GM19193 (cell line): ENCODE measurements around the gene COL6A1.

Experiments
- POLR2A ChIP-seq: IDR thresholded peaks from 4 replicates; pipeline ENCODE4 v1.6.1; 2011; ENCODE audit not compliant: insufficient read depth, insufficient read length; ENCODE audit errors: extremely low read depth

Gene COL6A1

DNA sequence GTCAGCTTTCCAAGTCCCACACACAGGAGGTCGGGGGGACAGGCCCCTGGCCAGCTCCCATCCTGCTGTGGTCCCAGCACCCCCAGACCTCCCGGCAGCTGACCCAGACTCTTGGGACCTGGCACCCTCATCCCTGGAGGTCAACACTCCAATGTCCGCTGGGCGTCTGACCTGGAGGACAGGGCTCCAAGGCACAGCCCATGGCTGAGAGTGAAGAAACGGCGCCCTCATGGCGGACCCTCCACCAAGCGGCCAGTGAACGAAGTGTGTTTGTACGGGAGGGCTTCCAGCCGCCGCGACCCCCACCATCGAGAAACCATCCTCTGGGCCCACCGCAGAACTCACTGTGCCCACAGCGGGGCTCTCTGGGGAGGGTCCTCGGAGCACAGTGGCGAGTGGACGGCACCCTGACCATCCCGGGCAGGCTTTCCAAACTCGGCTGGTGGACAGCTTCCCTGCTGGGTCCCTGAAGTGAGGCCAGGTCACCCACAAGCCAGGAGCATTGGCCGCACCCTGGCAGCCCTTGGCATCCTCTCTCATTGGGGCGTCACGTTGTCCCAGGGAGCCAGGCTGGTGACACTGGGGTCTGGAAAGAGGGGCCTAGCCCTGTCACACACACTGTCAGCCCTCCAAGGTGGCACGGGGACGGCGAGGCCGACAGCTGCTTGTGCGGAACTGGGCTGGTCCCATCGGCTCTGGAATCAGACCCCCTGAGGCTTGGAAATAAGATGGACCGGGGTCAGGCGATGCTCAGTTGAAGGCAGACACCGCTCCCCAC is 68.5 kb downstream of the COL6A1 start:
- no peak for TF ChIP-seq POLR2A

DNA sequence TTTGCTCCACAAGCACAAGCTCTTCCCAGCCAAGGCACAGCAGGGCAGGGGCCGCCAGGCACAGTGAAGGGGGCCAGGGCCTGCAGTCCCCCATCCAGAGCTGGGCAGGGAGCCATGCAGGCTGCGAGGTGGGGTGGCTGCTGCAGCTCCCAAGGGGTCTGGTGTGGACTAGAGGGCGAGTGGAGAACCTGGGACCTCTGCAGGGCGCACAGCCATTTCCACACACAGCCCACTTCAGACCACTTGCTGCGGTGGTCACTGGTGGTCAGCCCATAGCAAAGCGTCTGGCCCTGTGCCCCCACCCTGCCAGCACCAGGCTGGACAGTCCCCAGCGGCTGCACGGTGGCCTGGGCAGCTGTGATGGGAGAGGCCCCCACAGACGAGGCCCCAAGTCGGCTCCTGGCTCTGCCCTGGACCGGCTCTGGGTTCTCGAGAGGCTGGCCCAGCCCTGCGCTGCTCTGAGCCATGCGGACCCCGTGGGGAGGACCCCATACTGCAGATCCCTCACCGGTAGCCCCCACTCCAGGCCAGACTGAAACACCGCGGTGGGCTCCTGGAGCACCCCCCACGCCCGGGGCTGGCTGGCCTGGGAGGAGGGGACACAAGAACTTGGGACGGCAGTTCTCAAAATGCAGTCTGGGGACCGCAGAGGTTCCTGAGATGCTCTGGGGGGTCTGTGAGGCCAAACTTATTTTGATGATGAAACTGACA is 69.3 kb downstream of the COL6A1 start:
- TF ChIP-seq POLR2A = no peak

DNA sequence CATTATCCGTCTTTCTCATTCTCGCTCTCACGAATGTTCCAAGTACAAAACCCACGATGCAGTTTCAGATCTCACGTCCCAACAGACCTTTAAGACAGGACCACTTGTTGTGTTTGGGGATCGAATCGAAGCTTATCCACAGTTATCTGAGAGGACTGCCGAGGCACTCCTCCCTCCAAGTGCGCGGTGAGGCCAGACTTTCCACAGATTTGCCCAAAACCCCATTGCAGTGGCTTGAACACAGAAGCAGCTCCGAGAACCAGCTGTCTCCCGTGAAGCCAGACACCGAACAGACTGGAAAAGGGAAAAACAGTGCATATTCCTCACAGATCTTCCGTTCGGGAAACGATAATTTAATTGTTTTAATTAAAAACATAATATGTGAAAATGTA is 69.8 kb downstream of the COL6A1 start:
- no peak for TF ChIP-seq POLR2A

DNA sequence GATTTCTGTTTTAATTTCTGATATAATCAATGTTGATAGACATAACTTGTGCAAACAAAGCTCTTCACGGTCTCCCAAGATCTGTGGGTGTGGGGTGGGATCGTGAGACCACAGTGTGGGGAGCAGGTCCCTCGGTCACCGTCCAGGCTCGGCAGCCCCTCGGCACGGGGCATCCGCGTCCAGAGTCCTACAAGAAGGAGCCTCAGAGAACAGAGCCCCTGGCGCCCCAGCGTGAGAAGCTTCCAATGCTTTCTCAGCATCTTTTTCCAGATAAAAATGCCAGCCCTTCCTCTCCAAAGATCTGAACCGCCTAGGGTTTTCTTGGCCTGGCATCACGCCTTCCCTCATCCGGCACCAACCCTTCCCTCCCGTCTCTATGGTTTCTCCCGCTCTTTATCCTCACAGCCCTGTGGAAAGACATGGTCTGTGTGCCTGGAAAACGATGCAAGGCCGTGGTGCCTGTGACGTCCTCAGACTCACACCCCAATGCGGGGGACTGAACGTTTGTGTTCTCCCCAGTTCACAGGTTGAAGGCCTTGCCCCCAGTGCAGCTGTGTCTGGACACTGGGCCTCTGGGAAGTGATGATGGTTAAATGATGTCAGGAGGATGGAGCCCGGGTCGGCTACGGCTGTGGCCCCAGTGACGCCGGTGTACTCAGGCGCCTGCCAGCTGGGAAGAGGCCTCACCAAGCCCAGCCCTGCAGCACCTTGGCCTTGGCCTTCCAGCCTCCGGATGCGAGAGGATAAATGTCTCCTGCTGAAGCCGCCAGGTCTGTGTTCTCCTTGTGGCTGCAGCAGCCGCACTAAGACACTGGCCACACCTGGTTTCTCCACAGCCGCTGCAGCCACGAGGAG is 70.5 kb downstream of the COL6A1 start:
- no peak for TF ChIP-seq POLR2A

DNA sequence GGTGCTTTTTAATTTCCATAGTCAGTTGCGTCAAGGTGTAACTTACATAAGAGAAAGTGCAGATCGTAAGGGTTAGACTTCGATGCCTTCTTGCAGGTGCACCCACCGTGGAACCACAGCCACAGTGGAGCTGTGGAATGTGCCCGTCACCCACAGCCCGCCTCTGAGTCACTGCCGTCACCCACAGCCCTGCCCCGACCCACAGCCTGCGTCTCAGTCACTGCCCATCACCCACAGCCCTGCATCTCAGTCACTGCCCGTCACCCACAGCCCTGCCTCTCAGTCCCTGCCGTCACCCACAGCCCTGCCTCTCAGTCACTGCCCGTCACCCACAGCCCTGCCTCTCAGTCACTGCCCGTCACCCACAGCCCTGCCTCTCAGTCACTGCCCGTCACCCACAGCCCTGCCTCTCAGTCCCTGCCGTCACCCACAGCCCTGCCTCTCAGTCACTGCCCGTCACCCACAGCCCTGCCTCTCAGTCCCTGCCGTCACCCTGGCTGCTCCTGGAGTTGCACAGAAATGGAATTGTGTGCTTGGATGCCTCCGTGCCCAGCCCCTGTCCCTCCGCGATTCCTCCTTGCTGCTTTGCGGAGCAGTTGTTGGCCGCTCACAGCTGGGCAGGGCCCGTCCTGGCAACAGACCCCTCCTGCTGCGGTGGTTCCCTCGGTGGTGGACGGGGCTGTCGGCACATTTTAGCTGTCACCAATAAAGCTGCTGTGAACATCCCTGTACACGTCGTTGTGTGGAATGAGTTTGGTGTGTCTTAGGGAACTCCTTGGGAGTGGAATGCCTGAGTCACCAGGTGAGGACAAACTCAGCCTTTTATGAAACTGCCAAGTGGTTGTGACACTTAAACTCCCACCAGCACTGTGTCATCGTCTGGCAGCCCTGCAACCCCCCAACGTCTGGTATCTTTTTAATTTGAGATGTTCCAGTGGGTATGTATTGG is 71.4 kb downstream of the COL6A1 start:
- no peak for TF ChIP-seq POLR2A

DNA sequence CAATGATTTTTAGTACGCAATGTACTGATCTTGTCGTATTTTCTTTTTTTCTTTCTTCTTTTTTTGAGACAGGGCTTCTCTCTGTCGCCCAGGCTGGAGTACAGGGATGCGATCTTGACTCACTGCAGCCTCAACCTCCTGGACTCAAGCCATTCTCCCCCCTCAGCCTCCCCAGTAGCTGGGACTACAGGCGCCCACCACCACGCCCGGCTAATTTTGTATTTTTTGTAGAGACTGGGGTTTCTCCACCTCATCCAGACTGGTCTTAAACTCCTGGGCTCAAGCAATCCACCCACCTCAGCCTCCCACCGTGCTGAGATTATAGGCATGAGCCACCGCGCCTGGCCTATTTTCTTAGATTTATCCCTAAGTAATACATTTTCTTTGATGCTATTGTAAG is 72.5 kb downstream of the COL6A1 start:
- no peak for TF ChIP-seq POLR2A

DNA sequence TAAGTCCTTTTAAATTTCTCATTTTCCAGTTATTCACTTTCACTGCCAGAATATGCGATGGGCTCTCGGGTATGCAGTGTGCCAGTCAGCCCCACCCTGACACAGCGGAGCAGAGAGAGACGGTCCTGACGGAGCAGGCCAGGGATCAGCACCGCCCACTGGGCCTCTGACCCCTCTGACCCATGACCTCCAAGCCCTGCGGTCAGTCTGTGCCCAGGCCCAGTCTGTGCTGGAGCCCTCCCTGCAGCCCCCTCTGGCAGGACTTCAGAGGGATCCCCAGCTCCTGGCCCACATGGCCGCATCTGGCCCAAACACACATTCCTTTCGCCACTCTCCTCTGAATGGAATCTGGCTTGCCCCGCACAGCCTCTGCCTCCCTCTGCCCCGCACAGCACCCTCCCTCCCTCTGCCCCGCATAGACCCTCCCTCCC is 72.9 kb downstream of the COL6A1 start:
- no peak for TF ChIP-seq POLR2A
